HG02678 (cell line): Measurements from ENCODE around the gene TP63.

Source experiments
- ATAC-seq: cut with Tn5 transposase; IDR thresholded peaks from one replicate; pipeline ENCODE4 v1.9.1; 2021; ENCODE audit warnings: mild to moderate bottlenecking, moderate library complexity; ENCODE audit not compliant: unreplicated experiment

TP63 gene

DNA sequence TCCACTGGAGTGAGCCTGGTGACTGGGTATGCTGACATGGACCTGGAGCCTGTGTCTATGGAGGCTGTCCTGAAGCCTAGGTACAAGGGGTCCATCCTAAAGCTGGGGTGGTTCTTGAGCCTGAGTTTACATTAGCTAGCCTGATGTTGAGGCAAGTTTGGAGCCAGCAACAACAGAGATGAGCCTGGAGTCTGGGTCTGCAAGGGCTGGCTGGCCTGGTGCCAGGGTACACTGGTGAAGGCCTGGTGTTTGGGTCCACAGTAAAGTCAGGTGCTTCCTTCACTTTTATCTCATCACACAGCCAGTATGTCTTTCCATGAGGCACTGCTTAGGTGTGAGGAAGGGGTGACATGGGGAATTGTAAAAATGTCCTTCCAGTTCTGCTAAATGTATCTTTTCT is 49.5 kb downstream of the TP63 start:
- ATAC-seq = no peak

DNA sequence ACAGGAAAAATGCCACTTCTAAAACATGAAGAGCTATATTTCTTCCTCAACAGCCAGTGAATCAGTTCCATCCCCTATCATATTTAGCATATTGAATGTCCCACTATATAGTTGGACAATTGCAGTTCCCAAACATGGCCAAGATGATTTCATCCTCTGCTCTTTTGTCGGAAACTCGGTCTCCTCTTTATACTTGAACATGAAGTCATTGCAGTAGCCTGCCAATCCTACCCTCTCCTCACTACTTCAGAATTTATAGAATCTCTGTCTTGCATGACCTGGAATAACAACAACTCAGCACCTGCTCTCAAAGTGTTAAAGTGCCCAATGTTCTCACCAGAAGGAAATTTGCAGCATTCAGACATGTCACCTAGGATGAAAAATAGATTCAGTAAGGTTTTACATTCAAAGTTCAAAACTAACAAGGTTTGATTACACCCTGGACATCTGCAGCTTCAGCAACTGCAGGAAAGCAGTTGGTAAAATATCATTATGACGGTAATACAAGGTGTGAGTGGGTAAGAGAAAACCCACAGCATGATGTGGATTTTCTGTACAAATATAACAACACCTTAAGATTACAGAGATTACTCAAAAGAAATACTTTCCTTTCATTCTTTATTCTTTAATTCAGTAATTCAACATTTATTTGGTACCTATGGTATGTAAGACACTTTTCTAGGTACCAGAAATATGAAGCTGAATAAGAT is 52.5 kb downstream of the TP63 start:
- no peak for ATAC-seq

DNA sequence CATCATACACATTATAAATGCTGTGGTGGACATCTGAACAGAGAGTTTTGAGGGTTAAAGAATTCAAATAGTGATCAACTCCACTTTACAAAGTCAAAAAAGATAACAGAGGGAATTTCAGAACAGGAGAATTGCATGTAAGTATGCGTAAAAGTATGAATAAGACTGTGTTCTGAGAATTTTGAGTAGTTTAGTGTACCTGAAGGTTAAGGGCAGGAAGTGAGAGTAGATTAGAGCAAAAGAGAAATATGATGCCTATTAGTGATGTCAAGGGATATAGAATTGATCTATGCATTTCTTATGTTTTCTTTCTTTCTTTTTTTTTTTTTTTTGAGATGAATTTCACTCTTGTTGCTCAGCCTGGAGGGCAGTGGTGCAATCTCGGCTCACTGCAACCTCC is 53.1 kb downstream of the TP63 start:
- no peak for ATAC-seq

DNA sequence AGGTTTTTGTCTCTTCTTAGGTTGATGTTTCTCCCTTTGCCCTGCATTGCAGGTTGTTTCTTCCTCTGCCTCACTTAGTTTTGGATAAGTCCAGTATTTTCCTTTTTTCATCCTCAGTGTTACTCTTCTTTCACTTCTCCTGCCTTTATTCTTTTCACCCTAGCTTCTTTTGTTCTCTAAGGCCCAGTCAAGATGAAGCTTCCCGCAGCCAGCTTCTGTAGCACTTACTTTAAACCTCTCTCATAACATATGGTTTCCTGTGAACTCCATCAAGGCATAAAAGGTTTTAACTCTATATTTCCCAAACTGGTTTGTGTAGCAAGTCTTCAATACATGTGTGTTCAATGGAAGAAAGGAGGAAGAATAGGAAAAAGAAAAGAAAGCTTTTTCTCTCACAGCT is 54.1 kb downstream of the TP63 start:
- ATAC-seq = no peak

DNA sequence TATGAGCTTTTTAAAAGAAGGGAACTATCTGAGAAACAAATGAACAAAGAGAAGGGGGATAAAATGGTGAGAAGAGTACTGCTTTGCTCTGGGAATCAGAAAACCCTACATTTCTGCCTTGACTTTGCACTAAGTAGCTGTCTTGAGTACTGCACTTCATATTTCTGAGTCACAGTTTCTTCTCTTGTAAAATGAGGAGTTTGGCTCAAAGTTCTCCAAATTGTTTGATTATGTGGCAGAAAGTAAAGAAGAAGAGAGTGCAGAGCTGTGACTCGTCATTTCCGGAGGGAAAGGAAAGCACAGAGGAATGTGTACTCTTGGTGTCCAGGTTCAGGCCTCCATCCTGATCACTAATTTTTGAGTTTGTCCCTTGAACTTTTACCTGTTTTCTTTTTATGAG is 54.7 kb downstream of the TP63 start:
- no peak for ATAC-seq

DNA sequence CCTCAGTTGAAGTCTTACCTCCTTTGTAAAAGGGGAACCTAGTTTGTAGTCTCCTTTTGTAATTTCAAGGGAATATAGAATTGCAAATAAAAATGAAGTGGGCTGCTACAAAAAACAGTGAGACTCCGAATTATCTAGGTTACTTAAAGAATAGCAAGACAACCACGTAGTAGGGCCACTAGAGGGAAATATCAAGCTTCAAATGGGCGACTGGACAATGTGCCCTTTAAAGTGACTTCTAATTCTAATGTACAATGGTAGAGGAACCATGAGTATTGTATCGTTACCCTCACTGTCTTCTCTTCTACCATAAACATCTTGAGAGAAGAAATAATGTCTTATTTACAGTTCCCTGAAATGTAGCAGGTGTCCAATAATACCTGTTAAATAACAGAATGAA is 56.3 kb downstream of the TP63 start:
- ATAC-seq = no peak

DNA sequence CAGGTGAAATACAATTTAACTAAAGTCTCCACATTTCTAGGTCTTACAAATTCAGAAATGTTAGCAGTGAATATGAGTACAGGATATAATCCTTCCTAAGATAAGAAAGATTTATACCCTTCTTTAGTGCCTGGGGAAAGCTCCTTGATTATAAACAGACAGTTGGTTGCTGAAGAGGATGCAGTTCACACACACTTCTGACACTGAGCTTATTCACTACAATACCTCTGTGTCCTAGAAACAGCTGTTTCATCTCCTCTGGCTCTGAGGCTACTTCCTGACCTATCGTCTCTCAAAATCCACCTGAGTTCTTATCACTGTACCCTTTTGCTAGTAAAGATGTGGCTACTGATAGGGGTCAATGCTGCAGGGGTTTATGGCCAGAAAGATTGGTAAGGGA is 57.1 kb downstream of the TP63 start:
- peak; percentile 44 for ATAC-seq

DNA sequence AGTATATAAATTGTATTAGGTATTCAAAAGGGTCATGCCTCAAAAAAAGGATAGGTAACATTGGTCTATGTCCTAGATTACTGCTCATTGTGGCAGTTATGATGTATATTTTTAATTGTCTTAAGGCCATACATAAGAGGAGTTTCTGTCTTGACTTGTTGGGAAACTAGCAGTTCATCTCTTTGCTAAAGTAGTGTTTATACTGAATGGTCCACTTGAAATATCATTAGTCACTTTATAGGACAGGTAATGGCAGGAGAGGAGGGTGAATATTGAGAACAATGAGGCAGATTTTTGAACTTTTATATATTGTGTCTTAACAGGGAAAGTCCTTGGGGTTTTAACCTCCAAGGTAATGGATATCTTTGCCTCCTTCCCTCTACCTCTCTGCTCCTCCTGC is 58.4 kb downstream of the TP63 start:
- ATAC-seq = no peak

DNA sequence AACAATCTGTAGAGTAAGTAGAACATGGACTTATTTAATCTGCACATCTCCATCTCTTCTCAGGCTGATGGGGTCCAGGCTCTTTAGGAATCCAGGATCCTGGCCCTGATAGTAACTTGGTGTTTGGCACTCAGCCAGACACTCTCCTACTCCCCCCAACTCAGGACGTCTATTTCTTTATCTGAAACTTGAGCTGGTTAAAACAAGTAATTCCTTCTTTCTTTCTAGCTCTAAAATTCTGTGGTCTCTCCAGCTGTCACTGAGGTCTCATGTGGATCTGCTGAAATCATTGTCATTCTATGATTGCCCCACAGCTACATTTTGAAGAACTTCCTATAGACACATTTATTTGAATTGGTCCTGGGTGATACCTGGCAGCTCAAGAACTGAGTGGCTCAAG is 59.0 kb downstream of the TP63 start:
- ATAC-seq = no peak

DNA sequence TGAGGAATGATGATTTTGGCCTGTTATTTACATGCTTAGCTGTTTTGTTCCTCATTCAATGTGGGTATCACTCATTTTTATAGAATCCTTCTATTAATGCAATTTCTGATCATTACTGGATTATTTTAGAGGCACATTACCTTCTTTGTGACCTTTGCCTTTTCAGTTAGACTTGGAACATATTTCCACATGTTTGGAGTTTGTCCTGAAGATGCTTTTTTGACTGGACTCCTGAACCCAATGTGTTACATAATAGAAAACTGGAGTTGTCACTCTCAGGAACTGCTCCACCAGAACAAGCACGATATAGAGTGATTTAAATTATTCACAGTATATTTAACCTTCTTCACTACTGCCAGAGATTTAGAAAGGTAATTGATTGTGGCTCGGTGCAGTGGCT is 59.5 kb downstream of the TP63 start:
- ATAC-seq = no peak

DNA sequence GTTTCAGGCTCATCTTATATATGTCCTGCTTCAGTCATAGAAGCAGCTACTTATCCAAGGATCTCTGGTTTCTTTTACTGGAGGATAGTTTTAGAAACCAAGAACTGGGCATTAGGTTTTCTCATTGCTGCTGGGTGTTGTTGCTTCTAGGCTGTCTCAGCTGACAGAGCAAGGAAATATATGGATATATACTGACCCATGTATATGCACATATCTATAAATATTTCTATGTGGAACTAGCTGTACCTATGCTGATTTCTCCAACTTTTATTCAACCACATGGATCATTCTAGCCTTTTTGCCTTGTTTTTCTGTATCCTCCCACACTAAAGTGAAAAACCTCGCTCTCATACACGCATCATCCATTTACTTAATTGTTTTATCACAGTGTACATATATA is 64.2 kb downstream of the TP63 start:
- no peak for ATAC-seq

DNA sequence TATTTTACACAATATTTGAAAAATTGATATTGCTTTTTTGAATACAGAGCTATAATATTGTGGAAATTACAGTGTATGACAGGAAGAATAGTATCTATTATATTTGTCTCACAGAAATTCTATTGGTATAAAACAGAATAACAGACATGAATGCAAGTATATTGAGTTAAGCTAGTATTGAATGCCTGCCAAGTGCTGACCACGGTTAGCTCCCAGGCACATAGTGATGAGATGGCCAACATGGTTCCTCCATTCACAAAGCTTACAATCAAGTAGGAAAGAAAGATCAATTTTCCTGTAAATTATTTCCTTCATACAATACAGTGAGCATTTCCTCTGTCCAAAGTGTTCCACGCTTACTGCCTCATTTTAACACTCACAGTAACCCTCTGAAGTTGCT is 67.6 kb downstream of the TP63 start:
- no peak for ATAC-seq

DNA sequence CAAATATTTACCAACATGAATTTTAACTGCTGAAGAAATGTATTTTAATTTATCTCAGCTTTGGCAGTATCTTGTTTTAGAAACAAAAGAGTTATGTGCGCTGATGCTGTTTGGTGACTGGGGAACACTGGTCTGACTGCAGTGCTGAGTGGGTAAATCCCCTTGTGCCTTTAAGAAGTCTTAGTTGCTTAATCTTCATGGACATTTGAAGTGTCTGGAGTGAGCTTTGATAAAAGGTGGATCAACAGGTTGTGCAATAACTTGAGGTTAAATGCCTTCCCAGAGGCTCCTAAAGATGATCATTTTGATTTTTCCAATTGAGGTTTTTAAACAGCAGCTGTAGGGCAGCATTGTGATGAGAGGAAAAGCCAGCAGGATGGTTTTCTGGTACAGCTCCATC is 68.7 kb downstream of the TP63 start:
- no peak for ATAC-seq

DNA sequence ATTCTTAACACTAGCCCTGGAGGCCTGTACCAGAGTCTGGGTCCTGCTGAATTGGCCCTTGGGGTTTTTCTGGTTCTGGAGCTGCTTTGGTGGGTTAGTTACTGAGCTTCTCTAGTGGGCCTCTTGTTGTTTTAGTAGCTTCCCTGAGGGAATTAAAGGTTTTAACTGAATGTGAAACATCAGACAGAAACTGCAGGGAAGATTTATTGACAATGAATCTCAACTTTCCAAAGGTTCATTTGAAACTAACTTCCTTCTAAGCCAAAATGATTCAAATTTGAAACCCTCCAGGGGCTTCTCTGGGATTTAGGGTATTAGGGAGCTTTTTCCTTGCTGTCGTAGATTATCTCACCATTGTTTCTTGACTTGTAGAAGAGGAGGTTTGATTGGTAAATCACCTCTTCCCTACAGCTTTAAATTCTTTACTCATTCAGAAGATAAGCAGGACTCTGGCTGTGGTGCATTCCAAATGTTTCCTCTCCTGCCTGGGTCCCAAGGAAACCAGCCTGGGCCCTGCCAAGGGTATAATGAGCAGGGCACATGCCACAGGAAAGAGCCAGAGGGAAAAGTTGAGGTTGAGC is 71.0 kb downstream of the TP63 start:
- ATAC-seq = no peak

DNA sequence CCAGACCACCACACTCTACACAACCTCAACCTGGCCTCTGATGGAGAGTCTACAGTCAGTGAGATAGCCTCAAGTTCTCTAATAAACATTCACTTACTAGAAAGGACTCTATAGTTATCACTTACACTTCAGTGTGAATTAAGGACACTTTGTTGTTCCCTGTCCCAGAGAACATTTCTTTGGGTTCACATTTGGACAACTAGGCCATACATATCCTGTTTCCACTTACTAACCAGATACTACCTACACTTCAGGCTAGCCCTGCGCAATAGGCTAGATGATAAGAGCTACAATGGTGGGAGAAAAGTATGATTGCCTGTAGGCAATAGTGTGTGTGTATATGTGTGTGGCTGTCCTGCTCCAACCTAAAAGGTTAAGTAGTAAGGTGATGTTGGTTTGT is 72.7 kb downstream of the TP63 start:
- no peak for ATAC-seq

DNA sequence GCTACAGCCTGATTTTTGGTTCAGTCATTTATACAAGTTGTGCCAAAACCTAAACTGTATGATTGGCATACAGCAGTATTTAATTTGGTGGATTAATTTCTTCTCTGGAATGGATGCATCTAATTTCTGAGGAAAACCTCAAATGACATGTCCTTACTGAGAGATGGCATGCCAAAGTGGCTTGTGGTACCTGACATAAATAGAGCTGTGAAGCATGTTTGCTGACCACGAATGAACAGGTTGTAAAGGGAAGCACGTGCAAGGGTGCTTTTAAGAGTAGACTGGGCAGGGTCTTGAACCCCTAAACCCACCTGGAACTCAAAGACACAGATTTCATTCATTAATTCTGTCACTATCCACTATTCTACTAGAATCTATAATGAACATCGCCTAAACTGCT is 77.2 kb downstream of the TP63 start:
- ATAC-seq = no peak

DNA sequence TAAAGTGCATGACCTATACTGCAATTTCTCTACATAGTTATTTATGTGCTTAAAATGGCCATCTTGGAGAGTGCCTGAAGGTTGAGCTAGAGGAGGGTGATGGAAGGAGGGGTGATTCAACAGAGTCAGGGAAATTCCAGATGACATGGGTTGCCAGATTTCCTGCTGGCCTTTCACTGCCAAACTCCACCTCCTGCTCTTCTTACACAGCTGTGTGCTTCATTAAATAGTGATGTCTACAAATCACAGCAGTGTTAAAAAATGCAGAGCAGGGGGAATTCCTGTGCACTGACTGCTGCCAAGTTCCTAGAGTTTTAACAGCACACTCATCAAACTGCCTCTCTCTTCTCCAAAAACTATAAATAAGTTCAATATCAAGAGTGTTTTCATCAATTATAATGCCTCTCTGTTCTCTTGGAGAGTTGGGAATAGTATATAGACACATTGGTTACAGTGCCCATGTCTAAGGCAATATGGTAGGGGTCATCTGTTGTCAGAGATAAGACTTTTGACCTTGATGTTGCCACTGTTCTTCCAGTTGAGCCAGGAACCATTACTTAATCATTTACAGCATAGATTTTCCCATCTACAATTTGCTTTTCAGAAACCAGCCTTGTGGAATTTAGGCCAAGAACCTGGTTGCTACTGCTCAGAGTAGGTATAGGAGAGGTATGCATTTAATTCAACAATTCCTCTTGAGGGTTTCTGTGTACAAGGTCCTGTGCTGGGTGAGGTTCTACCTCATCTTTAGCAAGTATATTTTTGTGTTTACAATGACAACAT is 79.6 kb downstream of the TP63 start:
- ATAC-seq = peak; percentile 59

DNA sequence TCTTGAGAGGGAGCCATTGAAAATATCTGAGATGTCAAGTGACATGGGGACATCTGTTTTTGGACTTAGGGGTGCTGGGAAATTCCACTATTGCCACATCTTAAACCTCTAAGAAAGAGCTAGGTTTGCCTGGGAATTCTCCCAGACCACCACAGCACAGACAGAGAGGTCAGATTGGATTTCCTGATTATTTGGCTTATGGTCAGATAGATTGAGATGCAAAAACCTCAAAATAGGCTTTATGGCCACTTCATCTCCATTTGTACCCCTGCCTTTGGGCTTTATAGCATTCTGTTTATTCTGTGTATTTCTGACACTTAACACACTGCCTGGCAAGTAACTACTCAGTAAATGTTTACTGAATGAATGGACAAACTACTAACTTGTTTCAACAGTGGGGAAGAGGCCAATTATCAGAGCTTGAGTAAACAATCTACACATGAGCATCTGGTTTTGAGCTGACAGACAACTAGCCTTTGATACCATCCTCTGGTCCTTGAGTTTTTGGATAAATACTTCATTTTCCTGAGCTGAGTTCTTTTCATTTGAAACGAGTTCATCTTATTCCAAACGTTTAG is 81.8 kb downstream of the TP63 start:
- no peak for ATAC-seq

DNA sequence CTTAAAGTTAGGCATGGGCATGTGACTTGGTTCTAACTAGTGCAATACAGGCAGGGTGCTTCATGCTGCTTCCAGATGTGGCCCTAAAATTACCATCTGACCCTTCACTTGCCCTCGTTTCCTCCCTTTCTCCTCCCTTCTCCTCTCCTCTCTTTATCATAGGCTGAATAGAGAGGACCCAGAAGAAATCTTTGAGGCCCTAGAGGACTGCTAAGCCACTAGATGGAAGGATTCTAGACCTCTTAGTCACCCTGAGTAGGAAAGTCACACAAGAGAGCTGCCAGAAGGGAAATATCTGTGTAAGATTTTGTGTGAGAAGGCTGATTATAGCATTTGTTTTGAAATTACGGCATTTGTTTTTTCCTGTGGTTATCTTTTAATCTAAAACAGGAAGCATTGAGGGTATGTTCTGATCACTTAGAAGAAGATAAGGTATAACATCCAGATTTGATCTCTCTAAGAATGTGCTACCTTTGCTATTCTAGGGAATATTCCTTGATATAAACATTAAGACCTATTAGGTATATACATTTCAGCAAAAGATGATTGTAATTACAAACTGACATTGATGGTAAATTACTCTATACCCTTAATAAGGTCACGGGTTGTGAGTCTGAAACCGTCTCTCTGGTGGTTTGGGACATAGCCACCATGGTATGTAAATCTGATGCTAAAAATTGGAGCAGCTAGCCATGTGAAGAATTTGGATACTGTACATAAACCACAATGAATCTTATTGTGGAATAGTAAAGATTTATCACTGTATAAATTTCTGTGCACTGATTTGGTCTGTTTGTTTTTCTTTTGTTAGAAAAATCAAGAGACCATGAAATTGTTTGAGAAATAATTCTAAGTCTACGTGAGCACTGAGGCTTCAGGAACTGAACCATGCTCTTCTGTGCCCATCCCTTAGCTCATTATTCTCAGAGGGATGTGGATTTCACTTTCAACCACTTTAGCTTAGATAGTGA is 84.1 kb downstream of the TP63 start:
- no peak for ATAC-seq

DNA sequence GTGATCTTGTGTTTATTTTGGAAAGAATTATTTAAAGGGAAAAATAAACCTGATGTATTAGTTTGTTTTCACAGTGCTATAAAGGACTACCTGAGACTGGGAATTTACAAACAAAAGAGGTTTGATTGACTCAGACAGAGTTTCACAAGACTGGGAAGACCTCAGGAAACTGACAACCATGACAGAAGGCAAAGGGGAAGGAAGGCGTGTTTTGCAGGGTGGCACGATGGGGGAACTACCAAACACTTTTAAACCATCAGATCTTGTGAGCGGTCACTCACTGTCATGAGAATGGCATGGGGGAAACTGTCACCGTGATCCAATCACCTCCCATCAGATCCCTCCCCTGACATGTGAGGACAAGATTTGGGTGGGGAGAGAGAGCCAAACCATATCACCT is 87.0 kb downstream of the TP63 start:
- no peak for ATAC-seq
